ENCODE data around the gene ATL3.
"Not testable (repeated sequence)": the region's sequence is repeated elsewhere in the genome, so short reads cannot be mapped to it uniquely, and the experiment has no call there.

Gene ATL3

GRCh38 chr11:63592975-63593395, 78.2 kb downstream of the ATL3 start:
- no peak for DNase-seq (ENCODE audit: low read depth in 2 of 2)

GRCh38 chr11:63590024-63590788, 81.0 kb downstream of the ATL3 start:
- DNase-seq (ENCODE audit: low read depth in 2 of 2): no peak

GRCh38 chr11:63589000-63589399, 82.2 kb downstream of the ATL3 start:
- no peak for DNase-seq (ENCODE audit: low read depth in 2 of 2)

- DNase-seq (ENCODE audit: low read depth in 2 of 2): no peak
Measured at GRCh38 chr11:63586451-63587166, 84.6 kb downstream of the ATL3 start.

- DNase-seq (ENCODE audit: low read depth in 2 of 2): no peak
Measured at GRCh38 chr11:63583357-63583677, 87.9 kb downstream of the ATL3 start.

- DNase-seq (ENCODE audit: low read depth in 2 of 2): not testable (repeated sequence)
Measured at GRCh38 chr11:63581224-63581623, 90.0 kb downstream of the ATL3 start.

- not testable (repeated sequence) for DNase-seq (ENCODE audit: low read depth in 2 of 2)
Measured at GRCh38 chr11:63578882-63579281, 92.3 kb downstream of the ATL3 start.

GRCh38 chr11:63574856-63575602, 96.1 kb downstream of the ATL3 start:
- DNase-seq (ENCODE audit: low read depth in 2 of 2): no peak
